HepG2 (cell line): ENCODE results near the gene IGSF21. TPM values are rescaled to one million over a fixed set of nuclear protein-coding genes. Genes with fewer than 3 reads are reported as not detected.

Experiments used
- ATAC-seq: fragments of 200-7000 bp; cut with Tn5 transposase; 3 replicates; pipeline ENCODE4 v1.9.1; 2020; ENCODE audit warnings: mild to moderate bottlenecking, moderate library complexity
- BruUV-seq: library from RNA; stranded (reverse); fragments of 400-500 nt; replicated peaks from 2 replicates; lab custom pipeline; 2021; lab: Mats Ljungman, UMichigan
- CTCF ChIA-PET: fragments of 300-600 bp; formaldehyde crosslinking; extraction: SDS; loops from one replicate; lab custom pipeline; 2021; ENCODE audit warnings: low total read pairs, inconsistent platforms, low intra/inter-chr PET ratio; lab: Yijun Ruan, JAX
- POLR2A ChIA-PET: fragments of 350-600 bp; sonication (Branson Sonifier 250); formaldehyde crosslinking; loops from one replicate; lab custom pipeline; 2020; ENCODE audit warnings: antibody characterized with exemption, inconsistent platforms; lab: Yijun Ruan, JAX
- DNase-seq: peaks from one replicate; pipeline ENCODE4 v3.0.0-alpha.2; 2015; ENCODE audit warnings: low spot score
- FAIRE-seq: peaks from 3 replicates; lab custom pipeline; 2011; peaks lifted over from hg19 to GRCh38; lab: Jason Lieb, UNC
- H2AFZ ChIP-seq: one replicate; pipeline ENCODE4 v1.6.1; 2011; ENCODE audit warnings: low read length, inconsistent platforms
- H3K27ac ChIP-seq: fragments of 300-600 bp; 3 replicates; pipeline ENCODE4 v1.8.0; 2011; ENCODE audit warnings: mixed run types, mild to moderate bottlenecking, mixed read lengths, low read length, inconsistent platforms; ENCODE audit not compliant: insufficient read depth; ENCODE audit errors: extremely low read length
- H3K27me3 ChIP-seq, 2 experiments: fragments of 200-600 bp in 1 of 2; 2 replicates in 1 of 2; 3 replicates in 1 of 2; pipeline versions ENCODE4 v1.6.0 to v1.8.0; 2011; ENCODE audit warnings: low read length in 2 of 2, mild to moderate bottlenecking in 2 of 2, moderate library complexity in 2 of 2, inconsistent platforms in 1 of 2; ENCODE audit not compliant: insufficient read depth in 2 of 2, control insufficient read depth in 1 of 2
- H3K36me3 ChIP-seq, 2 experiments: fragments of 200-600 bp in 1 of 2; replicated peaks in 1 of 2; 2 replicates in 1 of 2; 3 replicates in 1 of 2; pipeline versions ENCODE4 v1.5.1 to v1.8.0; 2011; ENCODE audit warnings: low read length in 2 of 2, inconsistent platforms in 1 of 2; ENCODE audit not compliant: insufficient read depth in 2 of 2, control insufficient read depth in 1 of 2
- H3K4me1 ChIP-seq: 2 replicates; pipeline ENCODE4 v1.5.1; 2012; ENCODE audit warnings: low read length, inconsistent platforms; ENCODE audit not compliant: insufficient read depth
- H3K4me2 ChIP-seq: 2 replicates; pipeline ENCODE4 v1.6.0; 2011; ENCODE audit warnings: low read depth, low read length, inconsistent platforms
- H3K4me3 ChIP-seq, 3 experiments: fragments of 200-600 bp in 1 of 3; sonication (generic), shearing (Covaris generic) in 1 of 3; replicated peaks in 1 of 3; 2 replicates each; pipeline ENCODE4 v1.5.1; 2011 to 2016; ENCODE audit warnings: low read length in 3 of 3, inconsistent platforms in 2 of 3, low read depth in 2 of 3, mild to moderate bottlenecking in 2 of 3, control low read depth in 1 of 3, mixed read lengths in 1 of 3; ENCODE audit not compliant: insufficient read depth in 1 of 3
- H3K79me2 ChIP-seq: one replicate; pipeline ENCODE4 v1.6.1; 2011; ENCODE audit warnings: low read length, inconsistent platforms; ENCODE audit not compliant: insufficient read depth
- H3K9ac ChIP-seq: 2 replicates; pipeline ENCODE4 v1.6.0; 2011; ENCODE audit warnings: mild to moderate bottlenecking, low read depth, low read length, inconsistent platforms; ENCODE audit not compliant: insufficient read depth
- H3K9me3 ChIP-seq: 2 replicates; pipeline ENCODE4 v1.5.1; 2012; ENCODE audit warnings: mild to moderate bottlenecking, low read length
- H4K20me1 ChIP-seq: 2 replicates; pipeline ENCODE4 v1.6.0; 2011; ENCODE audit warnings: inconsistent platforms, mild to moderate bottlenecking, low read length, moderate library complexity; ENCODE audit not compliant: insufficient read depth
- CBX2 ChIP-seq, 2 experiments: fragments of 200-600 bp in 1 of 2; sonication (generic); formaldehyde crosslinking in 1 of 2; IDR thresholded peaks; 2 replicates each; pipeline versions ENCODE4 v1.7.0 to v1.8.1; 2018 to 2022; ENCODE audit warnings: low read depth in 2 of 2, low read length in 1 of 2, mild to moderate bottlenecking in 1 of 2, missing genetic modification reagents in 1 of 2
- HDAC6 ChIP-seq: fragments of 200-600 bp; sonication (generic); IDR thresholded peaks from 2 replicates; pipeline ENCODE4 v1.7.0; 2017; ENCODE audit warnings: mild to moderate bottlenecking, antibody characterized with exemption, low read length, low read depth
- JUND ChIP-seq: sonication (generic); formaldehyde crosslinking; IDR thresholded peaks from 2 replicates; pipeline ENCODE4 v1.8.0; 2022; ENCODE audit warnings: mild to moderate bottlenecking, missing genetic modification reagents
- SNAI1 ChIP-seq: sonication (generic); formaldehyde crosslinking; IDR thresholded peaks from 2 replicates; pipeline ENCODE4 v1.5.0; 2020; ENCODE audit warnings: mild to moderate bottlenecking, missing genetic modification reagents, borderline replicate concordance
- TARDBP ChIP-seq: sonication (generic); formaldehyde crosslinking; IDR thresholded peaks from 2 replicates; pipeline ENCODE4 v1.8.0; 2022; ENCODE audit warnings: mild to moderate bottlenecking, missing genetic modification reagents
- TRIM24 ChIP-seq: sonication (generic); formaldehyde crosslinking; IDR thresholded peaks from 2 replicates; pipeline ENCODE4 v1.8.0; 2022; ENCODE audit warnings: mild to moderate bottlenecking, missing genetic modification reagents
- ZFP41 ChIP-seq: sonication (generic); formaldehyde crosslinking; IDR thresholded peaks from 2 replicates; pipeline ENCODE4 v1.4.0; 2020; ENCODE audit warnings: mild to moderate bottlenecking, missing genetic modification reagents, borderline replicate concordance
- ZNF382 ChIP-seq: sonication (generic); formaldehyde crosslinking; IDR thresholded peaks from 2 replicates; pipeline ENCODE4 v1.5.0; 2020; ENCODE audit warnings: missing genetic modification reagents, mild to moderate bottlenecking, borderline replicate concordance
- ZNF383 ChIP-seq: sonication (generic); formaldehyde crosslinking; IDR thresholded peaks from 2 replicates; pipeline ENCODE4 v1.4.0; 2020; ENCODE audit warnings: missing genetic modification reagents, mild to moderate bottlenecking, borderline replicate concordance
- WGBS: methylation state at CpG from one replicate; pipeline ENCODE4 v1.1.6; 2017; ENCODE audit warnings: low lambda C conversion rate; 5-methylcytosine and 5-hydroxymethylcytosine counted together
- in situ Hi-C: cut with HindIII; loops from 2 replicates; pipeline ENCODE4 v1.10.0; 2017; ENCODE audit warnings: low pct_unique_long_range_greater_than_20kb; ENCODE audit not compliant: extremely low pct_ligation_motif_present
- intact Hi-C: fragments of 100-400 bp; cut with micrococcal nuclease; formaldehyde crosslinking; loops from one replicate; pipeline ENCODE4 v1.10.0; 2022; ENCODE audit not compliant: unreplicated experiment
- polyA plus RNA-seq, 8 experiments: library from polyadenylated mRNA; depleted of rRNA in 3 of 8; stranded (reverse) in 7 of 8; unstranded in 1 of 8; fragments of >200 nt; fragmentation: Illumina TruSeq in 4 of 8; extraction: Trizol in 4 of 8; gene quantifications; 2 replicates each; pipeline versions ENCODE4 v1.2.1 to v1.2.3, GENCODE V29; 2011 to 2016; ENCODE audit warnings: low read depth in 4 of 8, missing spikeins in 1 of 8, mixed read lengths in 1 of 8; ENCODE audit not compliant: insufficient read depth in 1 of 8
- total RNA-seq, 5 experiments: library from RNA; depleted of rRNA; stranded (reverse); fragments of >200 nt; fragmentation: Illumina TruSeq; extraction: Trizol; gene quantifications; 2 replicates each; pipeline ENCODE4 v1.2.3, GENCODE V29; 2016; ENCODE audit warnings: low read depth in 1 of 5

The IGSF21 gene
- total and polyA plus RNA-seq, 2 of the 13 experiments (the other 11 are each of a cell fraction or from before 2014, with no cell fraction given): not detected

GRCh38 chr1:18419845-18420184 lies 312.2 kb downstream of the IGSF21 start:
- Histone ChIP-seq H2AFZ (no peak overlapping the region), H3K4me1 (no peaks in the 10 kb centered on the region), H3K79me2 (no peaks in the 10 kb centered on the region), H3K36me3 (no peaks in the 10 kb centered on the region), H3K4me2 (no peak overlapping the region), H3K27ac (no peak overlapping the region), H4K20me1 (no peaks in the 10 kb centered on the region), H3K9me3 (no peaks in the 10 kb centered on the region), H3K9ac (no peak overlapping the region), H3K4me3 (no peak overlapping the region), H3K27me3 (peaks cover 0 to 9% of the 10 kb centered on the region in 2 experiments; a peak in 1 of 5 replicates)
- BruUV-seq: no TSS peak
- 12% methylated on average over 5 of the region's 5 CpGs for WGBS
- ATAC-seq (no peak), DNase-seq (no peak), FAIRE-seq (no peak)
- TF ChIP-seq JUND (CRISPR knock-in tag): no peak
- POLR2A ChIA-PET: no interaction called here
- in situ Hi-C loops (no loop called here), intact Hi-C loops (no loop called here)
- CTCF ChIA-PET: no interaction called here

DNA sequence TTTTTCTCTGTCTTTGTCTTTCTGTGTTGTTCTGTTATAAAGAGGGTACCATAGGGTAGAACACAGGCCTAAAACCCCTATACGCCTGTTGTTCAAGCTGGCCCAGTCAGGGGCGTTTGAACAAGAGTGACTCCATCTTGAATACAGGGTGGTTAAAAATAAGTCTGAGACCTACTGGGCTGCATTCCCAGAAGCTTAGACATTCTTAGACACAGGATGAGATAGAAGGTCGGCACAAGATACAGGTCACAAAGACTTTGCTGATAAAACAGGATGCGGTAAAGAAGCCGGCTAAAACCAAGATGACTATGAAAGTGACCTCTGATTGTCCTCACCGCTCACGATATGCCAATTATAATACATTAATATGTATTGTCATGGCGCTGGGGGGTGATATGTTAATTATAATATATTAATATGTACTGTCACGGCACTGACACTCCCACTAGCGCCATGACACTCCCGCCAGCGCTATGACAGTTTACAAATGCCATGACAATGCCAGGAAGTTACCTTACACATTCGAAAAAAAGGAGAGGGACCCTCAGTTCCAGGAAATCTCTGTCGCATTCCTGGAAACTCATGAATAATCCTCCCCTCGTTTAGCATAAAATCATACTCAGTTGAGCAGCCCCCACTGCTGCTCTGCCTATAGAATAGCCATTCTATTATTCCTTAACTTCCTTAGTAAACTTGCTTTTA lies 314.6 kb downstream of the IGSF21 start:
- Histone ChIP-seq H3K9ac (no peak overlapping the region), H3K4me2 (no peak overlapping the region), H2AFZ (no peak overlapping the region), H3K36me3 (no peaks in the 10 kb centered on the region), H4K20me1 (no peaks in the 10 kb centered on the region), H3K27ac (no peak overlapping the region), H3K27me3 (peaks cover 0 to 9% of the 10 kb centered on the region in 2 experiments; a peak in 1 of 5 replicates), H3K4me3 (no peak overlapping the region), H3K79me2 (no peaks in the 10 kb centered on the region), H3K9me3 (no peaks in the 10 kb centered on the region), H3K4me1 (no peaks in the 10 kb centered on the region)
- CTCF ChIA-PET: no interaction called here
- no peak for ATAC-seq
- POLR2A ChIA-PET: no interaction called here
- no peak for DNase-seq
- TF ChIP-seq SNAI1 (CRISPR knock-in tag) (no peak), CBX2 (IDR thresholded peaks at IDR 0.05; ENCODE audit: low read depth, low read length) (no peak), CBX2 (CRISPR knock-in tag; IDR thresholded peaks at IDR 0.05; ENCODE audit: low read depth) (no peak), TARDBP (CRISPR knock-in tag) (no peak), HDAC6 (no peak), ZNF382 (CRISPR knock-in tag) (no peak), ZNF383 (CRISPR knock-in tag) (no peak), ZFP41 (no peak), TRIM24 (CRISPR knock-in tag) (no peak)
- WGBS: 22% methylated on average over 15 of the region's 15 CpGs
- intact Hi-C loops (no loop called here), in situ Hi-C loops (no loop called here)
- FAIRE-seq: no peak
- no TSS peak for BruUV-seq
